Nephron progenitor cell (in vitro differentiated cells): ENCODE measurements around the gene SRGN.
A peak's percentile ranks its signal among the peaks of the same experiment; 100 is the strongest.

Experiments
- DNase-seq: peaks from one replicate; pipeline ENCODE4 v3.0.0; 2021
- H3K27ac Mint-ChIP-seq: 2 replicates; pipeline ENCODE4 v1.8.0; 2021; ENCODE audit warnings: mild to moderate bottlenecking, moderate library complexity, mixed read lengths
- H3K27me3 Mint-ChIP-seq: 2 replicates; pipeline ENCODE4 v1.8.0; 2021; ENCODE audit warnings: mild to moderate bottlenecking, low read depth, mixed read lengths; ENCODE audit not compliant: poor library complexity
- H3K36me3 Mint-ChIP-seq: 2 replicates; pipeline ENCODE4 v1.8.0; 2021; ENCODE audit warnings: low read depth, mixed read lengths
- H3K4me1 Mint-ChIP-seq: 2 replicates; pipeline ENCODE4 v1.8.0; 2021; ENCODE audit warnings: mixed read lengths
- H3K4me3 Mint-ChIP-seq: 2 replicates; pipeline ENCODE4 v1.8.0; 2021; ENCODE audit warnings: mild to moderate bottlenecking, moderate library complexity, mixed read lengths
- H3K9me3 Mint-ChIP-seq: 2 replicates; pipeline ENCODE4 v1.8.0; 2021; ENCODE audit warnings: mild to moderate bottlenecking, moderate library complexity, mixed read lengths
- TF ChIP-seq, protein P1 (sequence below): fragments of 200-600 bp; sonication (generic); IDR thresholded peaks from 2 replicates; pipeline ENCODE4 v1.5.0; 2021; ENCODE audit warnings: antibody characterized with exemption

SRGN gene

DNA sequence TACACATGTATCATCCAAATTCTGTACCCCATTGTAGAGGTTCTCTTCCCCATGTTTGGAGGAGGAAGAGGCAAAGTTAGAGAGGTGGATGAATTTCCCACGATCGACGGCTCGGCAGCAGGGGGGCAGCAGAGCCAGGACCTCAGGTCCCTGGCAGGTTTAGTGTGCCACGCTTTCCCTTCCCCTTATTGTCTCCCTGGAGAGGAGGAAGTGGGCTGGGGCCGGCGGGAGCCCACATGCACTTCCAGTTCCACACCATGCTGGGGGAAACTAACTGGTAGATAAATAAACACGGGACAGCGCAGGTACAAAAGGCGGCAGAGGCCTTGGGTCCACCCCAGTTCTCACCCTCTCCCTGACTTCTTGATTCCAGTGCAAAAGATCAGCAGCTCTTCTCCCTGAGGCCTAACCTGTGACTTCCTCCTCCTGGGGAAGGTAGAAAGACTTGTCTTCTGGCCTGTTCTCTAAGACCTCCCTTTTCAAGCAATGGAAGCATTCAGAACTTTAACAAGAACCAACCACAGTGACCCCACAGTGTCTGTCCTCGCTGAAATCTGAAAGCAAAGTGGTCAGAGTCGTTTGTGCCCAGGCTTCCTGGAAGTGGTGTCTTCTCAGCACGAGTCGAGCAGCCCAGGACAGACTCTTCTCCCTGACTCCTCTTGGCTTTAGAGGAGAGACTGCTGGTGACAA lies 30.5 kb upstream of the SRGN start:
- no peak for DNase-seq
- no peak overlapping the region for H3K4me3 Mint-ChIP-seq
- TF ChIP-seq, protein P1, sequence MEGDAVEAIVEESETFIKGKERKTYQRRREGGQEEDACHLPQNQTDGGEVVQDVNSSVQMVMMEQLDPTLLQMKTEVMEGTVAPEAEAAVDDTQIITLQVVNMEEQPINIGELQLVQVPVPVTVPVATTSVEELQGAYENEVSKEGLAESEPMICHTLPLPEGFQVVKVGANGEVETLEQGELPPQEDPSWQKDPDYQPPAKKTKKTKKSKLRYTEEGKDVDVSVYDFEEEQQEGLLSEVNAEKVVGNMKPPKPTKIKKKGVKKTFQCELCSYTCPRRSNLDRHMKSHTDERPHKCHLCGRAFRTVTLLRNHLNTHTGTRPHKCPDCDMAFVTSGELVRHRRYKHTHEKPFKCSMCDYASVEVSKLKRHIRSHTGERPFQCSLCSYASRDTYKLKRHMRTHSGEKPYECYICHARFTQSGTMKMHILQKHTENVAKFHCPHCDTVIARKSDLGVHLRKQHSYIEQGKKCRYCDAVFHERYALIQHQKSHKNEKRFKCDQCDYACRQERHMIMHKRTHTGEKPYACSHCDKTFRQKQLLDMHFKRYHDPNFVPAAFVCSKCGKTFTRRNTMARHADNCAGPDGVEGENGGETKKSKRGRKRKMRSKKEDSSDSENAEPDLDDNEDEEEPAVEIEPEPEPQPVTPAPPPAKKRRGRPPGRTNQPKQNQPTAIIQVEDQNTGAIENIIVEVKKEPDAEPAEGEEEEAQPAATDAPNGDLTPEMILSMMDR, result no peak
- H3K4me1 Mint-ChIP-seq, result peaks cover 26% of the 10 kb centered on the region
- no peaks in the 10 kb centered on the region for H3K9me3 Mint-ChIP-seq
- peaks cover 16% of the 10 kb centered on the region for H3K27me3 Mint-ChIP-seq
- H3K27ac Mint-ChIP-seq, result peak overlapping the region; percentile 15
- H3K36me3 Mint-ChIP-seq, result no peaks in the 10 kb centered on the region

DNA sequence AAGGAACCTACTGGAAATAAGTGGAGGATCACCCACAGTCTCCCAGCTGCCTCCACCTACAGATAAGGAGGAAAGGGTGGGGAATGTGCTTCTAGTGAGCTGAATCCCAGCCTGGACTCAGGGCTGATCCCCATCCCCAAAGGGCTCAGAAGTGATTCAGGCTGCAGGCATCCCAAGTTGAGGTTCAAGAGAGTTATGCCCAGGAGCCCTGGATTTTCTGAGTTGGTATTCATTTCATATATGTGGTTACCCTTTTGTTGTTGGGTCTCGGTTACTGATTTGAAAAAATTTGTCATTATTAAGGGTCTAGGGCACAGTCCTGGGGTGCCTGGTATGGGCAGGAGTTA lies 30.0 kb upstream of the SRGN start:
- H3K27ac Mint-ChIP-seq, result no peak overlapping the region

DNA sequence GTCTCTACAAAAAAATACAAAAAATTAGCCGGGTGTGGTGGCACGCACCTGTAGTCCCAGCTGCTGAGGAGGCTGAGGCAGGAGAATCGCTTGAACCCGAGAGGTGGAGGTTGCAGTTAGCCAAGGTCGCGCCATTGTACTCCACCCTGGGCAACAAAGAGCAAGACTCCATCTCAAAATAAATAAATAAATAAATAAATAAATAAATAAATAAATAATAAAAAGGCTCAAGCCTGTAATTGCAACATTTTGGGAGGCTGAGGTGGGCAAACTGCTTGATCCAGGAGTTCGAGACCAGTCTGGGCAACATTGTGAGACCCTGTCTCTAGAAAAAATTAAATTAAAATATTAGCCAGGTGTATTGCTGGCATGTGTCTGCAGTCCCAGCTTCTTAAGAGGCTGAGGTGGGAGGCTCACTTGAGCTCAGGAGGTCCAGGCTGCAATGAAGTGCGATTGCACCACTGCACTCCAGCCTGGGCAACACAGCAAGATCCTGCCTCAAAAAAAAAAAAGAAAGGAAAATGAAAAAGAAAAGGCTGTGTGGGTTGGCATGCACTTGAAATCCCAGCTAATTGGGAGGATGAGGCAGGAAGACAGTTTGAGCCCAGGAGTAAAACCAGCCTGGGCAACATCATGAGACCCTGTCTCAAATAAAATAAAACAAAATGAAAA lies 27.6 kb upstream of the SRGN start:
- Mint-ChIP-seq H3K4me3 (no peak overlapping the region), H3K36me3 (no peaks in the 10 kb centered on the region), H3K27ac (no peak overlapping the region), H3K4me1 (peaks cover 26% of the 10 kb centered on the region), H3K9me3 (no peaks in the 10 kb centered on the region), H3K27me3 (peaks cover 30% of the 10 kb centered on the region)
- TF ChIP-seq, protein P1, result no peak
- no peak for DNase-seq

More for the DNA sequence above, 30.0 kb upstream of the SRGN start:
- TF ChIP-seq, protein P1, result no peak
- Mint-ChIP-seq H3K9me3 (no peaks in the 10 kb centered on the region), H3K36me3 (no peaks in the 10 kb centered on the region), H3K4me1 (peaks cover 26% of the 10 kb centered on the region), H3K4me3 (no peak overlapping the region), H3K27me3 (peaks cover 21% of the 10 kb centered on the region)
- DNase-seq, result no peak

DNA sequence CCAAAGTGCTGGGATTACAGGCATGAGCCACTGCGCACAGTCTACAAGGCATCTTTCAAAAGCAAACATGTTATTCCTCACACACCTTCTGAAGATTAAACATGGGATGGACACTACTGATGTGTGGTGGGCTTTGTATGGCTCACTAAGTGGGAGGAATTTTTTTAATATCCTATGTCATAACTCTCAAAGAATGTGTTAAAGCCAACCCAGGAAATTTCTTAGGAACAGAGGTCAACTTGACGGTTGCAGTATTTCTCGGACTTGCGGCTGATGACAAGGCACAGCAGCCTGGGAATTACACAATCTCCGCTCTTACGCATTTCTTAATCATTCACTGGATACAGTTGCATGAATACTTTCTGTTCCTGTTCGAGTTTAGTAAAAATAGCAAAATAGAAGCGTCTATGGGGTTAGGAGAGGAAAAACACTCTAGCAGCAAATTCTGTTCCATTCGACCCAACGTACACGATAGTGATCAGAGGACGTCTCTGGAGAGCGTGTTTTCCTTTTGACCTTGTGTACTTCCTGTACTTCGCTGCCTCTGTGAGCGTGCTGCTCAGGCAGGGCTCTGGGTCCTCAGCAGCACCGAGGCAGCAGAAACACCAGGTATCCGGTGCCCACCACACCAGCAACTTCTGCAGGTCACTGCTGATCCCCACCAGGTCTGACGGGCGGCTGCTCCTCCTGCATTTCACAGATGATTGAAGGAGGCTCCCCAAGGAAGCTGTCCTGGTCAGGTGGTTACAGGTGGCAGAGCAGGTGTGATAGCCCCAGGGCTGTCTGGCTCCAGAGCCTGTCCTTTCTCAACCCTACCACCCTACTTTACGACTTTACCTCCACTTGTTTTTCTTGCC lies 26.4 kb upstream of the SRGN start:
- Mint-ChIP-seq H3K27ac (no peak overlapping the region), H3K4me3 (no peak overlapping the region), H3K4me1 (peaks cover 17% of the 10 kb centered on the region), H3K36me3 (no peaks in the 10 kb centered on the region), H3K27me3 (peaks cover 31% of the 10 kb centered on the region), H3K9me3 (no peaks in the 10 kb centered on the region)
- DNase-seq, result no peak
- TF ChIP-seq, protein P1, result no peak

DNA sequence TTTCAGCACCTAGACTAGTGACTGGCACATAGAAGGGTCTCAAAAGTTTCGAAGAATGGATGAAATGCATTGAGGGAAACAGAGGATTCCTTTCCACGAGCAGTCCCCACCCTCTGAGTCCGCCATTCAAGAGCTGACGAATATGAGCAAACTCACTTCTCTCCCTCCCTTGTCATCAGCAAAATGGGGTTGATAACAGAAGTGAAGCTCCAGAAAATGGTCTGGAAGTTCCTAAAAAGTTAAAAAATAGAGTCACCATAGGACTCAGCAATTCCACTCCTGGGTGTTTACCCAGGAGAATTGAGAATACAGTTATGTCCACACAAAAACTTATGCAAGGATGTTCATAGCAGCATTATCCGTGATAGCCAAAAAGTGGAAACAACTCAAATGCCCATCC lies 25.0 kb upstream of the SRGN start:
- no peaks in the 10 kb centered on the region for H3K36me3 Mint-ChIP-seq
- H3K4me3 Mint-ChIP-seq, result no peak overlapping the region
- no peak overlapping the region for H3K27ac Mint-ChIP-seq
- peaks cover 28% of the 10 kb centered on the region for H3K27me3 Mint-ChIP-seq
- H3K9me3 Mint-ChIP-seq, result no peaks in the 10 kb centered on the region
- TF ChIP-seq, protein P1, result no peak
- no peak for DNase-seq
- peaks cover 6% of the 10 kb centered on the region for H3K4me1 Mint-ChIP-seq
